Activated CD8-positive, alpha-beta T cell treated with anti-CD3 and anti-CD28 coated beads, Interleukin-2, amount 10 ng/mL, durations not matched to agents 7 days and 5 days (primary cell): Measurements from ENCODE around the gene TRIM37. TPM values are rescaled to one million over a fixed set of nuclear protein-coding genes. Genes with fewer than 3 reads are reported as not detected.

ENCODE experiments used
- ATAC-seq: fragments of 150-1000 bp; cut with Tn5 transposase; one replicate; pipeline ENCODE4 v1.10.0; 2021; ENCODE audit warnings: moderate library complexity
- CTCF ChIA-PET: fragments of 350-600 bp; sonication (Branson Sonifier 250); formaldehyde crosslinking; loops from one replicate; lab custom pipeline; 2021; ENCODE audit warnings: antibody characterized with exemption; lab: Charles Lee
- POLR2A ChIA-PET: fragments of 350-600 bp; sonication (Branson Sonifier 250); formaldehyde crosslinking; loops from one replicate; lab custom pipeline; 2021; ENCODE audit warnings: antibody characterized with exemption; lab: Charles Lee
- DNase-seq: peaks from one replicate; pipeline ENCODE4 v3.0.0-alpha.2; 2020
- H3K27ac Mint-ChIP-seq: one replicate; pipeline ENCODE4 v1.8.0; 2021; ENCODE audit warnings: mild to moderate bottlenecking, mixed read lengths
- H3K27me3 Mint-ChIP-seq: one replicate; pipeline ENCODE4 v1.8.0; 2021; ENCODE audit warnings: low read depth, mixed read lengths
- H3K36me3 Mint-ChIP-seq: one replicate; pipeline ENCODE4 v1.8.0; 2021; ENCODE audit warnings: low read depth, mixed read lengths
- H3K4me1 Mint-ChIP-seq: one replicate; pipeline ENCODE4 v1.8.0; 2021; ENCODE audit warnings: low read depth, mixed read lengths
- H3K4me3 Mint-ChIP-seq: one replicate; pipeline ENCODE4 v1.8.0; 2021; ENCODE audit warnings: mild to moderate bottlenecking, mixed read lengths
- H3K9me3 Mint-ChIP-seq: one replicate; pipeline ENCODE4 v1.8.0; 2022; ENCODE audit warnings: mixed read lengths; ENCODE audit not compliant: insufficient read depth
- total RNA-seq, 2 experiments: library from RNA; stranded (reverse); gene quantifications; one replicate each; pipeline ENCODE4 v1.2.3, GENCODE V29; 2021

TRIM37 gene
- total RNA-seq, 2 experiments from 2014 or later = 25.4 to 28.8 TPM

DNA sequence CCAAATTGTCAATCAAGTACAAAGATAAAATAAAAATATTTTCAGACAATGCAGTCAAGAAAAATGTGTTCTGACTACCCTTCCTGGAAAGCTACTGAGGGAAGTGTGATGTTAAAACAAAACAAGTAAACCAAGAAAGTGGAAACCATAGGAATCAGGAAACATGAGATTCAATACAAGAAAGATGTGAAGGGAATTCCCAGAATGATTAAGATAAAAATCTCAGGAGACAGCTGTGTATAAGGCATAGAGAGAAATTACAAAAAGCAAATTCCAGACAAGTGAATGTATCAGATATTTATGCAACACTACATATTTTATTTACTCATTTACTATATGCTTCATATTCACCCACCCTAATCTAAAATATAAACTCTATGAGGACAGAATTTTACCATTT, 32.2 kb downstream of the TRIM37 start:
- POLR2A ChIA-PET = no interaction called here
- H3K4me1 Mint-ChIP-seq = no peaks in the 10 kb centered on the region
- DNase-seq (no peak), ATAC-seq (no peak)
- H3K27me3 Mint-ChIP-seq = no peaks in the 10 kb centered on the region
- peaks cover 41% of the 10 kb centered on the region for H3K36me3 Mint-ChIP-seq
- H3K9me3 Mint-ChIP-seq = no peaks in the 10 kb centered on the region
- H3K27ac Mint-ChIP-seq = no peak overlapping the region
- H3K4me3 Mint-ChIP-seq = no peak overlapping the region
- CTCF ChIA-PET = no interaction called here

DNA sequence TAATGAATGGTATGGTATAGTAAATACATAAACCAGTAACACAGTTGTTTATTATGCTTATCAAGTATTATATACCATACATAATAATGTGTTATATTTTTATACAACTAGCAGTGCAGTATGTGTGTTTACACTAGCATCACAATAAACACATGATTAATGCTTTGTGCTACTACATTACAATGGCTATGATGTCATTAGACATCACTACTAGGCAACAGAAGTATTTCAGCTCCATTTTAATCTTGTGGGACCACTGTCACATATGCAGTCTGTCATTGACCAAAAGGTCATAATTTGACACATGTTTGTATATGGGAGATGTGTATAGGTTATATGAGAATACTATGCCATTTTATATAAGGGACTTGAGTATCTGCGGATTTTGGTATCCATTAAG, 32.7 kb downstream of the TRIM37 start:
- POLR2A ChIA-PET = no interaction called here
- no peak for DNase-seq
- no peak overlapping the region for H3K27ac Mint-ChIP-seq
- no peaks in the 10 kb centered on the region for H3K9me3 Mint-ChIP-seq
- no peak overlapping the region for H3K4me3 Mint-ChIP-seq
- H3K36me3 Mint-ChIP-seq = peaks cover 38% of the 10 kb centered on the region
- no peaks in the 10 kb centered on the region for H3K4me1 Mint-ChIP-seq
- ATAC-seq = no peak
- no peaks in the 10 kb centered on the region for H3K27me3 Mint-ChIP-seq
- CTCF ChIA-PET = no interaction called here

DNA sequence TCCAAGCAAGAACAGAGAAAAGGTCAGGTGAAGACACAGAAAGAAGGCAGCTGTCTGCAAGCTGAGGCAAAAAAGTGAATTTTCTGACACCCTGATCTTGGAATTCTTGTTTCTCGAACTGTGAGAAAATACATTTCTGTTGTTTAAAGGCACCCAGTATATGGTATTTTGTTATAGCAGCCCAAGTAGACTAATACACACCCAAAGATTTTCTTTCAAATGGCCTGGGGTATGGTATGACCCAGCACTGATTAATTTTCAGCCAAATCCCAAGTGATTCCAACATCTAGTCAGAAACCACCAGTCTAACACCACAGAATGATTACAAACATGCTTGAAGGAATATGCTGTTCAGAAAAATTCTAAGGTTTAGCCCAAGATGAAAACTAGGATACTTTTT, 36.8 kb downstream of the TRIM37 start:
- Mint-ChIP-seq H3K4me3 (no peak overlapping the region), H3K4me1 (no peaks in the 10 kb centered on the region), H3K27me3 (no peaks in the 10 kb centered on the region), H3K36me3 (peaks cover 41% of the 10 kb centered on the region), H3K9me3 (no peaks in the 10 kb centered on the region), H3K27ac (no peak overlapping the region)
- ATAC-seq (no peak), DNase-seq (no peak)
- ChIA-PET POLR2A (no interaction called here), CTCF (interaction anchor here (0.6 to 1.0 kb wide), 2 partner anchors 14 to 482 kb away, joined by 3 to 4 read pairs; no protein-coding TSS in a partner anchor)

DNA sequence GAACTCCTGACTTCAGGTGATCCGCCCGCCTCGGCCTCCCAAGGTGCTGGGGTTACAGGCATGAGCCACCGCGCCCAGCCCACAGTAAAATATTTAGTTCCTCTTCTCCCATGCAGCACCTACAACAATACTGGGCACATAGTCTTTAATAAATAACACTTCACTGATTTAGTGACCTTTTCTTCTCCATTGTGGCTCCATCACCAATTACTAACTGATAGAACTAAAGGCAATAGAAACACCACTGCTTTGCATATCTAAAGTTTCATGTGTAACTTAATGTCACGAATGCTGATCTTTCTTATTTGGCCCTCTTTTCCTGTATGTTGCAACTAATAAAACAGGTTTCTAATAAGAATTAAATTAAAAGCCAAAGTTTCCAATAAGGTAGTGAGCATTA, 38.9 kb downstream of the TRIM37 start:
- Mint-ChIP-seq H3K4me1 (no peaks in the 10 kb centered on the region), H3K27ac (no peak overlapping the region), H3K9me3 (no peaks in the 10 kb centered on the region), H3K4me3 (no peak overlapping the region), H3K36me3 (peaks cover 39% of the 10 kb centered on the region), H3K27me3 (no peaks in the 10 kb centered on the region)
- DNase-seq (no peak), ATAC-seq (no peak)
- ChIA-PET CTCF (no interaction called here), POLR2A (interaction anchor here (0.6 kb wide), 1 partner anchor 320 kb away, joined by 3 read pairs; no protein-coding TSS in a partner anchor)

DNA sequence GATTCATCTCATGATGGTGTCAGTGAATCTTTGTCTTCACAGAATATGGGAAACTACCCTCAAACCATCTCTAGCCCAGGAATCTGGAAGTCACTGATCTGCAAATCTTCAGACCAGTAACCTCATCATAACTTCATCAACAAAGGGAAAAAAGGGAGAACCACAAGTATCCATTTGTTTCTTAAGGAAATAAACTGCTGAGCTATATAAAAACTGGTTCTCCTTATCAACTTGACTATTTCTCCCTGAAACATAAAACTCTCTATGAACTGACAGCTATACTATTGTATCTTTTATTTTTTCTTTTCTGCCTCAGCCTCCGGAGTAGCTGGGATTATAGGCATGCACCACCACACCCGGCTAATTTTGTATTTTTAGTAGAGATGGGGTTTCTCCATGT, 39.3 kb downstream of the TRIM37 start:
- ChIA-PET POLR2A (no interaction called here), CTCF (no interaction called here)
- Mint-ChIP-seq H3K27me3 (no peaks in the 10 kb centered on the region), H3K36me3 (peaks cover 42% of the 10 kb centered on the region), H3K4me1 (no peaks in the 10 kb centered on the region), H3K4me3 (no peak overlapping the region), H3K27ac (no peak overlapping the region), H3K9me3 (no peaks in the 10 kb centered on the region)
- ATAC-seq = no peak
- DNase-seq = no peak

DNA sequence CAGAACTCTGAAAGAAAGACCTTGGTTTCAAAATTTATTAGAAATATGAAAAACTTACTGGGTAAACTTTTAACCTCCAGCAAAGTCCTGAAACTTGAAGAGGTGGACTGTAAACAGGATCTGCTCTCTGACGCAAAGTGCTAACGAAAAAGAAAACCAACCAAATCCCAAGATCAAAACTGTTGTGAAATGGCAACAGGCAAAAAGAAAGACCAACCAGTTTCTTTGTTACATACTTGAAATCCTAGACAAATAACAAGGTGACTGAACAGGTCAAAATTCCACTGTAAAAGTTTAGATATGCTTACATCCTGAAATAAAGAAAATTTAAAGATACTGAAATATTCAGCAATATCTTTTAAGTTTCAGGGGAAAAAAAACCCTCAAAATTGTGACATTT, 44.2 kb downstream of the TRIM37 start:
- Mint-ChIP-seq H3K27me3 (no peaks in the 10 kb centered on the region), H3K4me3 (no peak overlapping the region), H3K27ac (no peak overlapping the region), H3K36me3 (peaks cover 31% of the 10 kb centered on the region), H3K9me3 (no peaks in the 10 kb centered on the region), H3K4me1 (no peaks in the 10 kb centered on the region)
- ChIA-PET CTCF (no interaction called here), POLR2A (no interaction called here)
- ATAC-seq = no peak
- no peak for DNase-seq

DNA sequence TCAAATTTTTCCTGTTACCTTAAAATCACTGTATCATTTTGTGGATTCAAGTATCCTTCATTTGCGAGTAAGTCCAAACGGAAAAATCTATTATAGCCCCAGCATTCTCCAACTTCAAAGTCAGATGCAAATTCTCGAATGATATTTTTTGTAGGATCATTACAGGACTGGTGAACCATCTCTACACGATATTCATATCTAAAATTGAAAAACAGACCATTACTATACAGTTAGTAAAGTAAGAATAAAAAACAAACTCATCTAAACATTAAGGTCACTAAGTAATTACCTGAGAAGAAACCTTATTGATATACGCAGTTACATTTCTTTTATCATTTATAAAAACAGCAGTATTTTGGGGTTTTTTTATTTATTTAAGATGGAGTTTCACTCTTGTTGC, 49.8 kb downstream of the TRIM37 start:
- no peak for DNase-seq
- H3K9me3 Mint-ChIP-seq = no peaks in the 10 kb centered on the region
- H3K4me1 Mint-ChIP-seq = no peaks in the 10 kb centered on the region
- ChIA-PET POLR2A (interaction anchor here (0.6 kb wide), 1 partner anchor 497 kb away, joined by 5 read pairs; no protein-coding TSS in a partner anchor), CTCF (no interaction called here)
- H3K27me3 Mint-ChIP-seq = no peaks in the 10 kb centered on the region
- no peak overlapping the region for H3K27ac Mint-ChIP-seq
- H3K36me3 Mint-ChIP-seq = peaks cover 38% of the 10 kb centered on the region
- ATAC-seq = no peak
- no peak overlapping the region for H3K4me3 Mint-ChIP-seq

DNA sequence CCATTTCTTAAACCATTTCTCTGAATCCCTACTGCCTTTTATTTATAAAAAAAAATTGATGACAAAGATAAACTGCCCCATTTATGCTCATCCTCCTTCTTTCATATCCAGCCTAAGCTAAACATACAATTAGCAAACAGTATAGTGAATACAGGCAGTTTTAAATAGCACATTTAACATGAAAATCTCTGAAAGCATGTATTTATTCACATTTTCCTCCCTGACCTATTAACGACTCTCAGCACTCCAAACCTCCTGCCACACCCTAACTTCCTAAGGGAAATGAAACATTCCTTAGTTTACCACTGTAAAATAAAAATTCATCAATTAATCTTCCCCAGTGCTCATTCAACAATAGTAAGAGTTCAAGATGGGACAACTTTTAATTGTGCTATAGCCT, 56.9 kb downstream of the TRIM37 start:
- Mint-ChIP-seq H3K4me3 (no peak overlapping the region), H3K27ac (no peak overlapping the region), H3K4me1 (no peaks in the 10 kb centered on the region), H3K9me3 (no peaks in the 10 kb centered on the region), H3K27me3 (no peaks in the 10 kb centered on the region), H3K36me3 (peaks cover 38% of the 10 kb centered on the region)
- CTCF ChIA-PET = no interaction called here
- ATAC-seq (no peak), DNase-seq (no peak)
- POLR2A ChIA-PET = no interaction called here

DNA sequence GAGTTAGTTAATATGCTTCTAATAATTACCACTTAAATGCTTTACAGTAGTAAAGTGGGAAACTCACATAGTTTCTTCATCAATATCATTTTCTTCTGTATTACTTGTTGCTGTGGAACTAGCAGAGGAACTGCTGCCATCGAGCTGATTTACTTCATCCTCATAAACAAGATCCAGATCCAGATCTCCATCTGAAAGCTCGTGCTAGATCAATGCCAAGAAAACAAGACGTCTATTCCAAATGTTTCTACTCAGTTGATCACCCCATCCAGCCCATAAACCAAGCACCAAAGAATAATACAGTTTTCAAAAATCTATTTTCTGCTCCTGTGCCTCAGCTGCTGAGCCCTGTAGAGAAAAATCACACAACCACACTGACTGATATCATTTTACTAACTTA, 59.1 kb downstream of the TRIM37 start:
- CTCF ChIA-PET = no interaction called here
- Mint-ChIP-seq H3K9me3 (no peaks in the 10 kb centered on the region), H3K4me3 (no peak overlapping the region), H3K4me1 (no peaks in the 10 kb centered on the region), H3K27ac (no peak overlapping the region), H3K27me3 (no peaks in the 10 kb centered on the region), H3K36me3 (peaks cover 41% of the 10 kb centered on the region)
- no peak for ATAC-seq
- POLR2A ChIA-PET = no interaction called here
- DNase-seq = no peak

DNA sequence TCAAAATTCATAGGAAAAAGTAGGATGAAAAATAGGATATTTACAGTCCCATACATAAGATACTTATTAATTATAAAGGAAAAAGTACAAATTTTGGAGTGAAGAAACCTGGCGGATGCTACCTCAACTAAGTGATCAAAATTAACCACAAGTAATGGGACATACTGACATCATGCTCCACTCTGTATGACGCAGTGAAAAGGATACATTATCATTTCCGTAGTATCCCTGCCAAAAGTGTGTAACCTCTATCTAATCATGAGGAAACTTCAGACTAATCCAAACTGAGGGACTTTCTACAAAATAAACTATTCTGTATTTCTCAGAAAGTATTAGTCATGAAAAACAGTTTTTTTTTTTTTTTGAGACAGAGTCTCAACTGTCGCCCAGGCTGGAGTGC, 60.5 kb downstream of the TRIM37 start:
- no peak overlapping the region for H3K27ac Mint-ChIP-seq
- no peak for ATAC-seq
- POLR2A ChIA-PET = no interaction called here
- no peak for DNase-seq
- CTCF ChIA-PET = no interaction called here
- H3K4me3 Mint-ChIP-seq = no peak overlapping the region
- H3K27me3 Mint-ChIP-seq = no peaks in the 10 kb centered on the region
- no peaks in the 10 kb centered on the region for H3K9me3 Mint-ChIP-seq
- peaks cover 37% of the 10 kb centered on the region for H3K36me3 Mint-ChIP-seq
- H3K4me1 Mint-ChIP-seq = no peaks in the 10 kb centered on the region

DNA sequence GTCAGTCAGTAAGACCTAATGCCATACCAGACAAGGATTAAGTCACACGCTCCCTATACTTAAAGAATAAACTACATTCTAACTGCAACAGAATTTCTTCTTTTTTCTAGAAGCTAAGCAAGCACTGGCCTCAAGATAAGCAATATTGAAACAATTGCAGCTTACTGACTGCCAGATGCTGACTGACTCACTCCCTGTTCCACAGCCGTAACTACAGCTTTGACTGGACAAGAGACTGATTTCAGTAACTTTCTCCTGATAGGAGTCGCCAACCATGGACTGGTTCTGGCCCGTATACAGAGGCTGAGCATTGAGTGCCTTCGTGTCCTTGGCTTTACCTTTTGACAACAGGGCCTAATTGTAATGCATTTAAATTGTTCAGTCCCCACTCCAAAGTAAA, 67.9 kb downstream of the TRIM37 start:
- no peaks in the 10 kb centered on the region for H3K4me1 Mint-ChIP-seq
- no peaks in the 10 kb centered on the region for H3K9me3 Mint-ChIP-seq
- H3K36me3 Mint-ChIP-seq = peaks cover 26% of the 10 kb centered on the region
- no peak overlapping the region for H3K27ac Mint-ChIP-seq
- CTCF ChIA-PET = no interaction called here
- no peak overlapping the region for H3K4me3 Mint-ChIP-seq
- POLR2A ChIA-PET = no interaction called here
- DNase-seq (no peak), ATAC-seq (no peak)
- H3K27me3 Mint-ChIP-seq = no peaks in the 10 kb centered on the region

DNA sequence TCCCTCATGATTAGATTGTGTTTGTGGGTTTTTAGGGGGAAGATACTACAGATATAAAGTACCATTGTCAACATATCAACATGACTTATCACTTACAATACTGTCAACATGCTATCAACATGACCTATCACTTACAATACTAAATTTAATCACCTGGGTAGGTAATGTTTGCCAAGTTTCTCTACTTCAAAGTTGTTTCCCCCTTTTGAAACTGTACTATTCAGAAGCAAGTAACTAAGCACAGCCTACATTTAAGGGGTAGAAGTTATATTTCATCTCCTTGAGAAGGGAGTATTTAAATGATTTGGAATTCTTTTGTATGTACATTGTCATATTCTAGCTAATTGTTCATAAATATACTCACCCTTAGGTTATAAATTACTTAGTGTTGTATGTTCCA, 68.7 kb downstream of the TRIM37 start:
- CTCF ChIA-PET = no interaction called here
- ATAC-seq (no peak), DNase-seq (no peak)
- peaks cover 22% of the 10 kb centered on the region for H3K36me3 Mint-ChIP-seq
- no peak overlapping the region for H3K27ac Mint-ChIP-seq
- no peaks in the 10 kb centered on the region for H3K9me3 Mint-ChIP-seq
- H3K4me1 Mint-ChIP-seq = no peaks in the 10 kb centered on the region
- POLR2A ChIA-PET = no interaction called here
- H3K27me3 Mint-ChIP-seq = no peaks in the 10 kb centered on the region
- H3K4me3 Mint-ChIP-seq = no peak overlapping the region

DNA sequence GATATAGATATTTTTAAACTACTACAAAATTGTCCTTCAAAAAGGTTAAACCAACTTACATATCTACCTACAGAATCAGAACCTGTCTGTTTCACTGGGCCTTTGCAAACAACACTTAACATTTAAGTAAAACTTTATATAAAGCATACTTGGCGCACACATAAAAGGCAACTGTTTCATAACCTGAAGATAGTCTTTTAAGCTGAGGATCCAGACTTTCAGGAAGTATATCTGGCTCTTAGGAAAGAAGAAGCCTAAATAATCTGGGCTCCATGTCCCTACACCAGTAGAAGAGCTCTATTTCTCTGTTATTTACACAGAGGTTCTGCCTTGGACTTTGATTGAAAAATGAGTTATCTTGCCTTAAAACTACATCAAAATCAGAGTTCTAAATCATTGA, 75.9 kb downstream of the TRIM37 start:
- H3K27ac Mint-ChIP-seq = no peak overlapping the region
- no peaks in the 10 kb centered on the region for H3K27me3 Mint-ChIP-seq
- no peak overlapping the region for H3K4me3 Mint-ChIP-seq
- H3K4me1 Mint-ChIP-seq = no peaks in the 10 kb centered on the region
- H3K9me3 Mint-ChIP-seq = no peaks in the 10 kb centered on the region
- ChIA-PET POLR2A (no interaction called here), CTCF (no interaction called here)
- H3K36me3 Mint-ChIP-seq = peaks cover 16% of the 10 kb centered on the region
- DNase-seq (no peak), ATAC-seq (no peak)
